ENCODE measurements around the gene STS.

The STS gene, protein sequence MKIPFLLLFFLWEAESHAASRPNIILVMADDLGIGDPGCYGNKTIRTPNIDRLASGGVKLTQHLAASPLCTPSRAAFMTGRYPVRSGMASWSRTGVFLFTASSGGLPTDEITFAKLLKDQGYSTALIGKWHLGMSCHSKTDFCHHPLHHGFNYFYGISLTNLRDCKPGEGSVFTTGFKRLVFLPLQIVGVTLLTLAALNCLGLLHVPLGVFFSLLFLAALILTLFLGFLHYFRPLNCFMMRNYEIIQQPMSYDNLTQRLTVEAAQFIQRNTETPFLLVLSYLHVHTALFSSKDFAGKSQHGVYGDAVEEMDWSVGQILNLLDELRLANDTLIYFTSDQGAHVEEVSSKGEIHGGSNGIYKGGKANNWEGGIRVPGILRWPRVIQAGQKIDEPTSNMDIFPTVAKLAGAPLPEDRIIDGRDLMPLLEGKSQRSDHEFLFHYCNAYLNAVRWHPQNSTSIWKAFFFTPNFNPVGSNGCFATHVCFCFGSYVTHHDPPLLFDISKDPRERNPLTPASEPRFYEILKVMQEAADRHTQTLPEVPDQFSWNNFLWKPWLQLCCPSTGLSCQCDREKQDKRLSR

DNA sequence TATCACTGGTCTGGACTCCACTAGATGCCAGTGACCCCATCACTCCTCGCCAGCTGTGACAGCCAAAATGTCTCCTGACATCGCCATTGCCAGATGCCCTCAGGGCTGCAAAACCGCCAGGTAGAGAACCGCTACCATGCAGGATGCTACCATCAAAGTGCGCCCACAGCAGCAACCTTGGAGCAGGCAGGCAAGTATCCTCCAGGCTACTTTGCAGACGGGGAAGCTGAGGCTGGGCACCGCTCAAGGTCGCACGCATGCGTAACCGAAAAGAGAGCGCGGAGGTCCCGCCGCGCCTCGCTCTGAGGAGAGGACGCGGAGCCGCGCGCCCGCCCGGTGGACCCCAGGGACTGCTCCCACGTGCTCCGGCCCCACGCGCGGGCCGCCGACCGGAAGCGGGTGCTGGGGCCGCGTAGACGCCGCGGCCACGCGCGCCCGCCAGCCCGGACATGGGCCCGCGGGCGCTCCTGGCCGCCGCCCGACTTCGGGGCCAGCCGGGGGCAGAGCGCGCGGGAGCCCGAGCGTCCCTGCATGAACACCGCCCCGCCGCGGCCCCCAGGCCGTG is at the start of gene STS:
STS (plus strand) TSS at position 300 of the 565 bp plus-strand sequence. CDS start 105,488 bp downstream, outside the sequence.
- H3K9me3 ChIP-seq (ENCODE audit: control insufficient read depth in 5 of 5, low read length in 5 of 5): no peaks in the 10 kb centered on the region
- H3K36me3 ChIP-seq (ENCODE audit: control insufficient read depth in 5 of 5, insufficient read depth in 5 of 5, low read length in 5 of 5): no peaks in the 10 kb centered on the region
- peaks cover 0 to 21% (median 13%) of the 10 kb centered on the region in 5 donors for H3K4me1 ChIP-seq (ENCODE audit: control insufficient read depth in 5 of 5, insufficient read depth in 5 of 5, low read length in 5 of 5)
- H3K27ac ChIP-seq (ENCODE audit: low read depth, low read length): peak within 1 kb of the TSS; percentile 77
- H3K4me3 ChIP-seq (ENCODE audit: low read depth in 1 of 5, low read length in 5 of 5): peak within 1 kb of the TSS; percentile 91 to 97 (median 94)
- H3K27me3 ChIP-seq (ENCODE audit: control insufficient read depth in 5 of 5, insufficient read depth in 4 of 5, low read length in 5 of 5): no peaks in the 10 kb centered on the region
- peak within 1 kb of the TSS; percentile 17 to 84 (median 74) for H3K9ac ChIP-seq (ENCODE audit: low read length in 5 of 5)

DNA sequence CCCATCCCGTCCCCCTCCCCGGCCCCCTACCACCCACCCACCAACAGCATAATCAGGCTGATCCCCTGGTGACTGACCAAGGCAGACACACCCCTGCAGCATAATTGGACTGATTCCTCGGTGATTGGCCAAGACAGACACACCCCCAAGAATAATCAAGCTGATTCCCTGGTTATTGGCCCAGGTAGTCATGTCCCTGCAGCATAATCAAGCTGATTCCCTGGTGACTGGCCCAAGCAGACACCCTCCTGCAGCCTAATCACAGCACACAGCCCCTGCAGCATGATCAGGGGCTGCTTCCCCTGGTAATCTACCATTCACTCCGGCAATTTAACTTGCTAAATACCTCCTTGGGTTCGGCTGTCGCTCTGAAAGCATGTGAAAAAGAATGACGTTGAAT is 47.5 kb upstream of the STS start:
- peaks cover 0 to 3% (median 0%) of the 10 kb centered on the region in 5 donors for H3K9me3 ChIP-seq (ENCODE audit: control insufficient read depth in 5 of 5, low read length in 5 of 5)
- H3K27ac ChIP-seq (ENCODE audit: low read depth, low read length): no peak overlapping the region
- peaks cover 11 to 30% (median 18%) of the 10 kb centered on the region in 5 donors for H3K36me3 ChIP-seq (ENCODE audit: control insufficient read depth in 5 of 5, insufficient read depth in 5 of 5, low read length in 5 of 5)
- H3K4me1 ChIP-seq (ENCODE audit: control insufficient read depth in 5 of 5, insufficient read depth in 5 of 5, low read length in 5 of 5): no peaks in the 10 kb centered on the region
- no peak overlapping the region for H3K4me3 ChIP-seq (ENCODE audit: low read depth in 1 of 5, low read length in 5 of 5)
- no peaks in the 10 kb centered on the region for H3K27me3 ChIP-seq (ENCODE audit: control insufficient read depth in 5 of 5, insufficient read depth in 4 of 5, low read length in 5 of 5)
- no peak overlapping the region for H3K9ac ChIP-seq (ENCODE audit: low read length in 5 of 5)

DNA sequence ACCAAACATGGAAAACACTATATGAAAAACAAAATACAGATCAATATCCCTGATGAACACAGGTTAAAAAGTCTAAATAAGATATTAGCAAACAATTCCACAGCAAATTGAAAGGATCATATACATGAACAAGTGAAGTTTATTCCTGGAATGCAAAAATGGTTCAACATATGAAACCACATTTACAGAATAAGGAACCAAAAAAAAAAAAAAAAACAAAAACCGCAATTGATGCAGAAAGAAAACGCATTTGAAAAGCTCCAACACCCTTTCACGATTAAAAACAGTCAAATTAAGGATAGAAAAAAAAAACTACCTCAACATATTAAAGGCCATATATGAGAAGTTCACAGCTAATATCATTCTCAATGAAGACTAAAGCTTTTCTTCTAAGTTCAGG is 45.4 kb upstream of the STS start:
- peaks cover 0 to 3% (median 0%) of the 10 kb centered on the region in 5 donors for H3K9me3 ChIP-seq (ENCODE audit: control insufficient read depth in 5 of 5, low read length in 5 of 5)
- H3K27ac ChIP-seq (ENCODE audit: low read depth, low read length): no peak overlapping the region
- H3K27me3 ChIP-seq (ENCODE audit: control insufficient read depth in 5 of 5, insufficient read depth in 4 of 5, low read length in 5 of 5): no peaks in the 10 kb centered on the region
- H3K4me1 ChIP-seq (ENCODE audit: control insufficient read depth in 5 of 5, insufficient read depth in 5 of 5, low read length in 5 of 5): no peaks in the 10 kb centered on the region
- H3K4me3 ChIP-seq (ENCODE audit: low read depth in 1 of 5, low read length in 5 of 5): no peak overlapping the region
- H3K36me3 ChIP-seq (ENCODE audit: control insufficient read depth in 5 of 5, insufficient read depth in 5 of 5, low read length in 5 of 5): peaks cover 11 to 25% (median 18%) of the 10 kb centered on the region in 5 donors
- H3K9ac ChIP-seq (ENCODE audit: low read length in 5 of 5): no peak overlapping the region

DNA sequence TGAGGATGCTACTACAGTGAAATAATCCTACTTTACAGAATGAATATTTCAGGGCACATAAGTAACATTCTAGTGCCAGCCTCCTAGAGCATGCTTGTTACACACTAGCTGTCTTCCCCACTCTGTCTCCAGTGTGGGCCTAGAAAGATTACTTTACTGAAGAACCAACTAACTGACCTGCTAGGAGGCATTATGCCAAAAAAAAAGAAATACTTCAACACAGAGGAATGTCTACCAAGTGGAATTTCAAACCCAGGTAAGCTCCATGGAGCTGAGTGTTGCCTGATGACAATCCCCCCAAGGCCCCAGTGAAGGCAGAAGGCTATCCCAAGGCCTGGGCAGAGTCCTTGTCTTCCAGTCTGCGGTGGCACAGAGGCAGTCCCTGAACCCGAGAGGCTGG is 40.9 kb upstream of the STS start:
- peaks cover 4 to 23% (median 13%) of the 10 kb centered on the region in 5 donors for H3K36me3 ChIP-seq (ENCODE audit: control insufficient read depth in 5 of 5, insufficient read depth in 5 of 5, low read length in 5 of 5)
- no peaks in the 10 kb centered on the region for H3K27me3 ChIP-seq (ENCODE audit: control insufficient read depth in 5 of 5, insufficient read depth in 4 of 5, low read length in 5 of 5)
- H3K9ac ChIP-seq (ENCODE audit: low read length in 5 of 5): no peak overlapping the region
- H3K9me3 ChIP-seq (ENCODE audit: control insufficient read depth in 5 of 5, low read length in 5 of 5): peaks cover 0 to 3% (median 0%) of the 10 kb centered on the region in 5 donors
- H3K4me1 ChIP-seq (ENCODE audit: control insufficient read depth in 5 of 5, insufficient read depth in 5 of 5, low read length in 5 of 5): peaks cover 0 to 28% (median 11%) of the 10 kb centered on the region in 5 donors
- H3K27ac ChIP-seq (ENCODE audit: low read depth, low read length): no peak overlapping the region
- H3K4me3 ChIP-seq (ENCODE audit: low read depth in 1 of 5, low read length in 5 of 5): no peak overlapping the region

DNA sequence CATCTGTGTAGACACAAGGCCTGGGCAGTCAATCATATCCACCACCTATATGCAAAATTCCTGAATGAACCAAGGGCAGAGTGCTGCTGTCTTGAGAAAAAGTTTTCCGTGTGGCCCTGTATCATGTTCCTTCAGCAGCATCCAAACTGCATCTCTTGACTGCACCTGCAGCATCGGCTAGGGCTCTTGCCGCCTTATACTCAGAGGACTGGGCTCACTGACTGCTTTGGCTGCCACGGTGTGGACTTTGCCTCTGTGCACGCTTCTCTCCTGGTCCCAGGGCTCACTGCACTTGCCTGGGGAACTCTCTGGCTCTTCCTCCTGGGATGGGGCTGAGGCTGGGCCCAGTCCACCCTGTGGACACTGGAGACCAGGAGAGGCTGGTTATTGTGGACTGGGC is 39.5 kb upstream of the STS start:
- H3K9ac ChIP-seq (ENCODE audit: low read length in 5 of 5): no peak overlapping the region
- H3K4me3 ChIP-seq (ENCODE audit: low read depth in 1 of 5, low read length in 5 of 5): no peak overlapping the region
- no peaks in the 10 kb centered on the region for H3K27me3 ChIP-seq (ENCODE audit: control insufficient read depth in 5 of 5, insufficient read depth in 4 of 5, low read length in 5 of 5)
- no peak overlapping the region for H3K27ac ChIP-seq (ENCODE audit: low read depth, low read length)
- H3K9me3 ChIP-seq (ENCODE audit: control insufficient read depth in 5 of 5, low read length in 5 of 5): peaks cover 0 to 1% (median 0%) of the 10 kb centered on the region in 5 donors
- H3K4me1 ChIP-seq (ENCODE audit: control insufficient read depth in 5 of 5, insufficient read depth in 5 of 5, low read length in 5 of 5): peaks cover 0 to 28% (median 11%) of the 10 kb centered on the region in 5 donors
- peaks cover 4 to 20% (median 13%) of the 10 kb centered on the region in 5 donors for H3K36me3 ChIP-seq (ENCODE audit: control insufficient read depth in 5 of 5, insufficient read depth in 5 of 5, low read length in 5 of 5)

DNA sequence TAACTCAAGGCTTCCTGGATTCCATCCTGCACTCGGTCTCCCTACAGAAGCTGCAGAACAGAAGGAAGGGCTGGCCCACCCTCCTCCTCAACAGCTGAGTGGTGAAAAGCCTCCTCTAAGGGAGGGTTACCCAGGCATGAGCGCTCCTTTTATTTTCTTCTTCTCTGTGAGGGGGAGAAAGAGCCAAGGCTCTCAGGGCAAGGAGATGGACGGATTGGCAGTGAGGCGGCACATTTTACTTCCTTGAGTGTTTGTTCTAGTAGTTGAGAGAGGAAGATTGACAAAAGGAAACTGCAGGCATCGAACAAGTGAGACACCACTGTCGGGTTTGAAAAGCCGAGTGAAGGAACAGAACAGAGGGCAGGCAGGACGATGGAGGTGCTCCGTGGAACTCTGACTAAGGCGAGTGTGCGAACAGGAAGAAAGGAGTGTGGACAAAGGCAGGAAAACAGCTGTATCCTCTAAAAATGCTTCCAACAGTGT is 38.4 kb upstream of the STS start:
- Histone ChIP-seq H3K4me3 (ENCODE audit: low read depth in 1 of 5, low read length in 5 of 5) (peak overlapping the region in 3 of 5 donors; percentile 41 to 45 (median 43)), H3K27ac (ENCODE audit: low read depth, low read length) (no peak overlapping the region), H3K9ac (ENCODE audit: low read length in 5 of 5) (peak overlapping the region in 2 of 5 donors; percentile 25 to 48)

DNA sequence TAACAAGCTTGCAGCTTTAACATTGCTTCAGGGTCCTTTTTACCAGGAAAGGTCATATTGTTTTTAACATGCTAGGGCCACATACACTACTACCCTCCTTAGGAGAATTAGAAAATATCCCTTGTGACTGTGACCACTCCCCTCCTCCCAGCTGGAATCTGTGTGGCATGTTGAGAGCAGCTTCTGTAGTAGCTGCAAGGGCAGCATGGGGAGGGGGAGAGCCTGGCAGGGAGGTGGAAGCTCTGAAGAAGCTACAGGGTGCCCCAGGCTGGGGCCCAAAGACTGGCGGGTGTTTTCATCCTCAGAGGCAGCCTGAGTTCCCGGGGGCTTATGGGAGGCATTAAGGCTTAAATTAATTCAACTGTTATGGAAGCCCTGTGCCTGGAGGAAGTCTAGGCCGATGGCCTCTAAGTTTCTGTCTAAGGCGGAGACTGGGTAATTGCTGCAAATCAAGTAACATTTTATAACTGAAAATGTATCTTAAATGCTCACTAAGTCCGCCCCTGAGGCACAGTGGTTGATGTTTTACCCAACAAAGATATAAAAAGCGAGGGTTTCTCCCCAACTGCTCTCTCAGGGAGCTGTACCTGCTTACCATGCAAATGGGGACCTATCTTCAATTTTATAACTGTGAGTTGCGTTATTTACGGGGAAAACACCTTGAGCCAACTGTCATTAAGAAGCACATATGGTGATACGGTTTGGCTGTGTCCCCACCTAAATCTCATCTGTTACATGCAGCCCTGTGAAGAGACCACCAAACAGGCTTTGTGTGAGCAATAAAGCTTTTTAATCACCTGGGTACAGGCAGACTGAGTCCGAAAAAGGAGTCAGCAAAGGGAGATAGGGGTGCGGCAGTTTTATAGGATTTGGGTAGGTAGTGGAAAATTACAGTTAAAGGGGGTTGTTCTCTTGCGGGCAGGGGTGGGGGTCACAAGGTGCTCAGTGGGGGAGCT is 37.4 kb upstream of the STS start:
- Histone ChIP-seq H3K27ac (ENCODE audit: low read depth, low read length) (no peak overlapping the region), H3K4me1 (ENCODE audit: control insufficient read depth in 5 of 5, insufficient read depth in 5 of 5, low read length in 5 of 5) (peaks cover 0 to 28% (median 12%) of the 10 kb centered on the region in 5 donors), H3K9me3 (ENCODE audit: control insufficient read depth in 5 of 5, low read length in 5 of 5) (no peaks in the 10 kb centered on the region), H3K36me3 (ENCODE audit: control insufficient read depth in 5 of 5, insufficient read depth in 5 of 5, low read length in 5 of 5) (peaks cover 0 to 6% (median 4%) of the 10 kb centered on the region in 5 donors), H3K9ac (ENCODE audit: low read length in 5 of 5) (no peak overlapping the region), H3K4me3 (ENCODE audit: low read depth in 1 of 5, low read length in 5 of 5) (no peak overlapping the region), H3K27me3 (ENCODE audit: control insufficient read depth in 5 of 5, insufficient read depth in 4 of 5, low read length in 5 of 5) (no peaks in the 10 kb centered on the region)

More for the DNA sequence above, 38.4 kb upstream of the STS start:
- peaks cover 4 to 12% (median 11%) of the 10 kb centered on the region in 5 donors for H3K36me3 ChIP-seq (ENCODE audit: control insufficient read depth in 5 of 5, insufficient read depth in 5 of 5, low read length in 5 of 5)
- no peaks in the 10 kb centered on the region for H3K9me3 ChIP-seq (ENCODE audit: control insufficient read depth in 5 of 5, low read length in 5 of 5)
- H3K4me1 ChIP-seq (ENCODE audit: control insufficient read depth in 5 of 5, insufficient read depth in 5 of 5, low read length in 5 of 5): peaks cover 0 to 28% (median 11%) of the 10 kb centered on the region in 5 donors
- H3K27me3 ChIP-seq (ENCODE audit: control insufficient read depth in 5 of 5, insufficient read depth in 4 of 5, low read length in 5 of 5): no peaks in the 10 kb centered on the region

DNA sequence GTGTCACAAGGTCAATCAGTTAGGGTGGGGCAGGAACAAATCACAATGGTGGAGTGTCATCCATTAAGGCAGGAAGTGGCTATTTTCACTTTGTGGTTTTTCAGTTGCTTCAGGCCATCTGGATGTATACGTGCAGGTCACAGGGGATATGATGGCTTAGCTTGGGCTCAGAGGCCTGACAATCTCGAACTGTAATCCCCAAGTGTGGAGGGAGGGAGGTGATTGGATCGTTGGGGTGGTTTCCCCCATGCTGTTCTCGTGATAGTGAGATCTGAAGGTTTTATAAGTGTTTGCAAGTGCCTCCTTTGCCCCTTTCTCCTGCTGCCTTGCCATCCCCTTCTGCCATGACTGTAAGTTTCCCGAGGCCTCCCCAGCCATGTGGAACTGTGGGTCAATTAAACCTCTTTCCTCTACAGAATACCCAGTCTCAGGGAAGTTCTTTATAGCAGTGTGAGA is 36.7 kb upstream of the STS start:
- Histone ChIP-seq H3K27me3 (ENCODE audit: control insufficient read depth in 5 of 5, insufficient read depth in 4 of 5, low read length in 5 of 5) (no peaks in the 10 kb centered on the region), H3K9ac (ENCODE audit: low read length in 5 of 5) (no peak overlapping the region), H3K9me3 (ENCODE audit: control insufficient read depth in 5 of 5, low read length in 5 of 5) (no peaks in the 10 kb centered on the region), H3K36me3 (ENCODE audit: control insufficient read depth in 5 of 5, insufficient read depth in 5 of 5, low read length in 5 of 5) (peaks cover 0 to 4% (median 0%) of the 10 kb centered on the region in 5 donors), H3K4me1 (ENCODE audit: control insufficient read depth in 5 of 5, insufficient read depth in 5 of 5, low read length in 5 of 5) (peaks cover 0 to 31% (median 19%) of the 10 kb centered on the region in 5 donors), H3K4me3 (ENCODE audit: low read depth in 1 of 5, low read length in 5 of 5) (no peak overlapping the region), H3K27ac (ENCODE audit: low read depth, low read length) (no peak overlapping the region)

DNA sequence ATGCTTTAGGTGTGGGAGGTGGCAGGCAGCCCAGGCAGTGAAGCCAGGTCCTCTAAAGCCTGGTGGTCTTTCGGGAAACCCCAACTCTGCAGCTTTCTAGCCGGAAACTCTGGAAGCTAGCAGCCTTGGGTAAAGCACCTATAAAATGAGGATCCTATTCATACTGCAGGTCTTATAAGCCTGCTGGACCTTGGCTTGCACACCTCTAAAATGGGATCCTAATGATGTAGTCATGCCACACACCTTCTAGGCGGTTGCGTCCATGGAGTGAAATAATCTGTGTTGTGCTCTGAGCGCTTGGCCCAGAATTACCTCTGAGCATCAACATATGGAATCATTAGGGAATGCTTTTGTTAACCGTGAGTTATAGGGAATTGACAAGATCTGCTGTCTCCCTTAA is 36.0 kb upstream of the STS start:
- peaks cover 0 to 36% (median 26%) of the 10 kb centered on the region in 5 donors for H3K4me1 ChIP-seq (ENCODE audit: control insufficient read depth in 5 of 5, insufficient read depth in 5 of 5, low read length in 5 of 5)
- no peaks in the 10 kb centered on the region for H3K9me3 ChIP-seq (ENCODE audit: control insufficient read depth in 5 of 5, low read length in 5 of 5)
- peaks cover 0 to 4% (median 0%) of the 10 kb centered on the region in 5 donors for H3K36me3 ChIP-seq (ENCODE audit: control insufficient read depth in 5 of 5, insufficient read depth in 5 of 5, low read length in 5 of 5)
- no peak overlapping the region for H3K9ac ChIP-seq (ENCODE audit: low read length in 5 of 5)
- no peaks in the 10 kb centered on the region for H3K27me3 ChIP-seq (ENCODE audit: control insufficient read depth in 5 of 5, insufficient read depth in 4 of 5, low read length in 5 of 5)
- no peak overlapping the region for H3K4me3 ChIP-seq (ENCODE audit: low read depth in 1 of 5, low read length in 5 of 5)
- no peak overlapping the region for H3K27ac ChIP-seq (ENCODE audit: low read depth, low read length)
